Sigmoid colon (tissue), 7 donors: ENCODE results near the gene PLB1. TPM values are rescaled to one million over a fixed set of nuclear protein-coding genes. Genes with fewer than 3 reads are reported as not detected.
A peak's percentile ranks its signal among the peaks of the same experiment; 100 is the strongest.

Experiments
- DNase-seq: peaks from one replicate; pipeline ENCODE4 v3.0.0-alpha.2; 2019
- H3K27ac ChIP-seq, 4 donors: fragments of 200-600 bp; sonication (generic); one replicate each; pipeline ENCODE4 v1.5.1; 2016 to 2019; ENCODE audit warnings: mild to moderate bottlenecking in 1 of 4
- H3K27me3 ChIP-seq, 3 donors: fragments of 200-600 bp; sonication (generic); one replicate each; pipeline ENCODE4 v1.5.1; 2019; ENCODE audit warnings: mild to moderate bottlenecking in 1 of 3
- H3K36me3 ChIP-seq, 4 donors: fragments of 200-600 bp; sonication (generic); one replicate each; pipeline ENCODE4 v1.5.1; 2016 to 2019
- H3K4me1 ChIP-seq, 4 donors: fragments of 200-600 bp; sonication (generic); one replicate each; pipeline ENCODE4 v1.5.1; 2017 to 2019
- H3K4me3 ChIP-seq, 4 donors: fragments of 200-600 bp; sonication (generic); one replicate each; pipeline ENCODE4 v1.5.1; 2017 to 2019; ENCODE audit warnings: mild to moderate bottlenecking in 2 of 4, moderate library complexity in 1 of 4
- H3K9me3 ChIP-seq, 4 donors: fragments of 200-600 bp in 3 of 4; sonication (generic) in 3 of 4; one replicate each; pipeline versions ENCODE4 v1.5.1 to v1.6.1; 2013 to 2019
- EP300 ChIP-seq, 4 donors: sonication (generic); formaldehyde crosslinking; IDR thresholded peaks; one replicate each; pipeline ENCODE4 v1.6.1; 2017; ENCODE audit warnings: antibody characterized with exemption in 4 of 4
- POLR2A ChIP-seq, 2 donors: fragments of 450-650 bp; IDR thresholded peaks; one replicate each; pipeline ENCODE4 v1.6.1; 2016; ENCODE audit warnings: antibody characterized with exemption in 2 of 2, mild to moderate bottlenecking in 2 of 2, moderate library complexity in 2 of 2
- POLR2AphosphoS5 ChIP-seq, 4 donors: sonication (generic); formaldehyde crosslinking; IDR thresholded peaks; one replicate each; pipeline ENCODE4 v1.6.1; 2017; ENCODE audit warnings: antibody characterized with exemption in 4 of 4
- WGBS, 2 donors: extraction: QIAGEN DNeasy Blood & Tissue Kit; methylation state at CpG; one replicate each; pipeline ENCODE4 v1.1.7; 2013; 5-methylcytosine and 5-hydroxymethylcytosine counted together
- intact Hi-C: fragments of 100-400 bp; cut with DNase I; formaldehyde crosslinking; loops from one replicate; pipeline ENCODE4 v1.15.1; 2023
- polyA plus RNA-seq, 3 donors: library from polyadenylated mRNA; stranded (reverse); fragments of 200-250 nt; gene quantifications; one replicate each; pipeline ENCODE4 v1.2.3, GENCODE V29; 2013
- total RNA-seq, 4 donors: library from RNA; depleted of rRNA; stranded (reverse); fragments of >200 nt; gene quantifications; one replicate each; pipeline ENCODE4 v1.1.0, GENCODE V29; 2016
- TF ChIP-seq, protein P1 (sequence below), 4 experiments: fragments of 450-650 bp in 3 of 4; fragments of 200-600 bp in 1 of 4; IDR thresholded peaks; one replicate each; pipeline ENCODE4 v1.5.1; 2016 to 2019; ENCODE audit warnings: antibody characterized with exemption in 4 of 4, mild to moderate bottlenecking in 3 of 4, moderate library complexity in 2 of 4
- donor health status: healthy with polysubstance abuse.
- donor health status: Bipolar disorder and iron deficiency.
- donor health status: healthy.

Gene PLB1
- total and polyA plus RNA-seq, 7 donors: 1.2 to 18.3 (median 2.1) TPM

DNA sequence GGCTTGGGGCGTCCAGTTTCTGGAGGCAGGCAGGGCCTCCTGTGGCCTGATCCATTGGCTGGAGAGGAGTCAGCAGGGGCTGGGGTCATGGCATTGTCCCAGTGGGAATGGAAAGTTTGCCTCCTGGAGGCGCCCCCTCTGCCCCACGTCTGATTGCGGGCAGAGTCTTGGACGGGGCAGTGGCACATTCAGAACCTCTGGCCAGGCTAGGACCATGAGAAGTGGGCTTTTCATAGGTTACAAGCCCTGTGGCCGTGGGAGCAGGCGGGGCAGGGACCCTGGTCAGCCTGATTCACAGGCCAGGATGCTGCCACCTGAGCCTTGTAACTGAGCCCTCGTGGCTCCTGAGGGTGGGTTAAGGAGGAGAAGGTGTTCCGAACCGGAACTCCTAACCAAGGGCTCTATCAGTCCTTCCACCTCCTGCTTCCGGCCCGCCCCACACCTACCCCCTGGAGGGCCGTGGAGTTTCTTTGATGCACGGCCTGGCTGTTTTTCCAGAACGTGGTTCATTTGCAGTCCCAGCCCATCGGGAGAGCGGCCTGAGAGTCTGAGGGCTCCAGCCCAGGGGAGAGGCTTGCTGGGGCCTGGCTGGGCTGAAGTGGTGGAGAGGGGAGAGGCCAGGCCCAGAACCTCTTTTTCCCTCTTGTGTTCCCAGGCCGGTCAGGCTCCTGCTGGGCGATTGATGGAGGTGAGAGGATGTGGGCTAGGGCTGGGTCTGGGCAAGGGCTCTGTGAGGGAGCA is 43.9 kb upstream of the PLB1 start:
- WGBS, 2 donors: 87 to 88% methylated on average over 19 of the region's 19 CpGs
- intact Hi-C loops: loop anchor here (1.0 kb wide), 2 partner anchors 698 to 748 kb away; no protein-coding TSS in a partner anchor
- Histone ChIP-seq H3K4me3 (no peak overlapping the region), H3K4me1 (no peaks in the 10 kb centered on the region), H3K9me3 (no peaks in the 10 kb centered on the region), H3K27ac (no peak overlapping the region), H3K36me3 (no peaks in the 10 kb centered on the region), H3K27me3 (no peaks in the 10 kb centered on the region)
- DNase-seq: peak; percentile 60
- TF ChIP-seq POLR2A (IDR thresholded peaks at IDR 0.05) (no peak), EP300 (IDR thresholded peaks at IDR 0.05) (no peak)
- TF ChIP-seq, protein P1, sequence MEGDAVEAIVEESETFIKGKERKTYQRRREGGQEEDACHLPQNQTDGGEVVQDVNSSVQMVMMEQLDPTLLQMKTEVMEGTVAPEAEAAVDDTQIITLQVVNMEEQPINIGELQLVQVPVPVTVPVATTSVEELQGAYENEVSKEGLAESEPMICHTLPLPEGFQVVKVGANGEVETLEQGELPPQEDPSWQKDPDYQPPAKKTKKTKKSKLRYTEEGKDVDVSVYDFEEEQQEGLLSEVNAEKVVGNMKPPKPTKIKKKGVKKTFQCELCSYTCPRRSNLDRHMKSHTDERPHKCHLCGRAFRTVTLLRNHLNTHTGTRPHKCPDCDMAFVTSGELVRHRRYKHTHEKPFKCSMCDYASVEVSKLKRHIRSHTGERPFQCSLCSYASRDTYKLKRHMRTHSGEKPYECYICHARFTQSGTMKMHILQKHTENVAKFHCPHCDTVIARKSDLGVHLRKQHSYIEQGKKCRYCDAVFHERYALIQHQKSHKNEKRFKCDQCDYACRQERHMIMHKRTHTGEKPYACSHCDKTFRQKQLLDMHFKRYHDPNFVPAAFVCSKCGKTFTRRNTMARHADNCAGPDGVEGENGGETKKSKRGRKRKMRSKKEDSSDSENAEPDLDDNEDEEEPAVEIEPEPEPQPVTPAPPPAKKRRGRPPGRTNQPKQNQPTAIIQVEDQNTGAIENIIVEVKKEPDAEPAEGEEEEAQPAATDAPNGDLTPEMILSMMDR (IDR thresholded peaks at IDR 0.05): no peak

DNA sequence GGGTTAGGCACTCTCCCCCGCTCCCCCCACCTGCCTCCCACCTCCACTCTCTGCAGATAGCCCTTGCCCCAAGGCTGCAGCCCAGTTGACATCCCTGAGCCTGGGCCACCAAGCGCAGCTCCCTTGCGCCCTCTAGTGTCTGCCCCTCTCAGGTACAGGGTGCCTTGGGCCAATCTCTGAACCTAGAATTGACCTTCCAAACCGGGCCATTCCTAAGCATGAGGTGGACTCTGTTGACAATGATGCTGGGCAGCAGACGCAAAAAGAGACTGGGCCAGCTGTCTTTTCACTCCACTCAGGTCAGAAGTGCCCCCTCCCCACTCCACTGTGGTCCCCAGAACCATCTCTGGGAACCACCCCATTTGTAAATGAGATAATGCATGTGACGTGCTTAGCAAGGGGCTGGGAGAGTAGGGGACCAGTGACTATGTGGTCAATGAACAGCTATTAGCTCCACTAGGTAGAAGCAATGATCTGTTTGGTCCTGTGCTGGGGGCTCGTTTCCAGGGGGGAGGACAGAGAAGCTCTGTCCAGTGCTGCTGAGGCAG is 43.3 kb upstream of the PLB1 start:
- H3K36me3 ChIP-seq: no peaks in the 10 kb centered on the region
- H3K27me3 ChIP-seq: no peaks in the 10 kb centered on the region
- peak; percentile 81 for DNase-seq
- no peak overlapping the region for H3K4me3 ChIP-seq
- H3K9me3 ChIP-seq: no peaks in the 10 kb centered on the region
- intact Hi-C loops: loop anchor here (1.0 kb wide), 2 partner anchors 698 to 748 kb away; no protein-coding TSS in a partner anchor
- TF ChIP-seq, protein P1 (IDR thresholded peaks at IDR 0.05): peak; percentile 92 to 94 (median 92)
- TF ChIP-seq POLR2AphosphoS5 (IDR thresholded peaks at IDR 0.05) (no peak), POLR2A (IDR thresholded peaks at IDR 0.05) (no peak), EP300 (IDR thresholded peaks at IDR 0.05) (no peak)
- H3K4me1 ChIP-seq: no peaks in the 10 kb centered on the region
- 25 to 39% methylated on average over 7 of the region's 7 CpGs for WGBS, 2 donors
- no peak overlapping the region for H3K27ac ChIP-seq

DNA sequence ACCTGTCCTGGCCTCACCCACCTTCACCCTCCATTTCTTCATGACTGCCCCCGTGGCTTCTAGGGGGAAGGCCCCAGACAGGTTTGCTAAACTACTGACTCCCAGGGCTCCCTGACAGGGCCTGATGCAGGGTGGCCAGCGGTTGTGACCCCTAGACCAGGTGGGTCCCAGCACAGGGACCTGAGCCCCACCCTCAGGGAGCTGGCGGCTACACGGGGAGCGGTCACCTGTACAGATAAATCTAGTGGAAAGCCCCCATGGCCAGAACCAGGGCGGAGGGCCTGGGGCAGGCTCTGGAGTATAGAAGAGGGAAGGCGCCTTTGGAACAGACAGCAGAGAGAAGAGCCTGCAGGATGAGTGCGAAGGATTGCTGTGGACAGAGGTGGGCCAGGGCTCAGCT is 42.5 kb upstream of the PLB1 start:
- no peaks in the 10 kb centered on the region for H3K4me1 ChIP-seq

DNA sequence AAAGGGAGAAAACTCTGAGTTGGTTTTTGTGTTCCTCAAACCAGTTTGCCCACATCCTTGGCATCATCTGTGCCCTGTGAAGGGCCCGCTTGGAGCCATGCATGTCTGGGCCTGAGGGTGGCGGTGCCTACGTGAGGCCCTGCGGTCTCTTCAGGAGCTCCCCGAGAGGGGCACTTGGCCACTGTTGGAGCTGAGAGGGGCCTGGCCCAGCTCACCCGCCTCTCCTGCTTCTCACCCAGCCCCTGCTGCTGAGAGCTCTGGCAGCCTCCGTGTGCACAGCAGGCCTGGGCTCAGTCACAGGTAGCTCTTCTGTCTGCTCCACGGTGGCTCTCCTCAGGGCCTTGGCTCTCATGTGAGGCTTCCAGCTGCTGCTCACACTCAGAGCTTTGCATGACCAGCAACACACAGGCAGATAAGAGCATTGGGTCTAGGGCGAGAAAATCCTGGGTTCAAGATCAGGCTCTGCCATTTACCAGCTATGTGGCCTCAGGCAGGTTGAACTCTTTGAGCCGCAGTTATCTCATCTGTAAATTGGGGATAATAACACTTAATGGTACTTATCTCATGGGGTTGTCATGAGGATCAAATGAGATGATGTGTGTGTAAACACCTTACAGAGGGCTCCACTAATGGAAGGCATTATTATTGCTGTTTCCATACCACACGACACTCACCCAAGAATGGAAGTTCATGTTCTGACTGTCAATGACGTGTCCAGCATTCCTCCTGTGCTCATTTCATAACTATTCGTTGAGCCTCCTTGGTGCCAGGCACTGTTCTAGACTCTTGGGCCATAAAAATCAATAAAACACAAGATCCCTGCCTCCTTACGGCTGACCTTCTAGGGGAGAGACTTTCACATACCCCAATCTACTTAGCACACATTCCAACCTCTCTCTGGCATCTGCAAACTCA is 41.6 kb upstream of the PLB1 start:
- WGBS, 2 donors: 87 to 91% methylated on average over 14 of the region's 14 CpGs
- no peak for TF ChIP-seq POLR2AphosphoS5 (IDR thresholded peaks at IDR 0.05)
- no peak for TF ChIP-seq EP300 (IDR thresholded peaks at IDR 0.05)
- H3K36me3 ChIP-seq: no peaks in the 10 kb centered on the region
- H3K27ac ChIP-seq: no peak overlapping the region
- H3K4me3 ChIP-seq: no peak overlapping the region
- intact Hi-C loops: no loop called here
- peak; percentile 47 for DNase-seq
- H3K27me3 ChIP-seq: no peaks in the 10 kb centered on the region
- no peaks in the 10 kb centered on the region for H3K4me1 ChIP-seq
- H3K9me3 ChIP-seq: no peaks in the 10 kb centered on the region

More for the DNA sequence above, 42.5 kb upstream of the PLB1 start:
- Histone ChIP-seq H3K27me3 (no peaks in the 10 kb centered on the region), H3K27ac (no peak overlapping the region), H3K9me3 (no peaks in the 10 kb centered on the region), H3K4me3 (no peak overlapping the region), H3K36me3 (no peaks in the 10 kb centered on the region)
- intact Hi-C loops: no loop called here
- peak; percentile 55 for DNase-seq
- 90 to 94% methylated on average over 8 of the region's 8 CpGs for WGBS, 2 donors
- TF ChIP-seq, protein P1 (IDR thresholded peaks at IDR 0.05): no peak
- TF ChIP-seq EP300 (IDR thresholded peaks at IDR 0.05) (no peak), POLR2AphosphoS5 (IDR thresholded peaks at IDR 0.05) (no peak), POLR2A (IDR thresholded peaks at IDR 0.05) (no peak)

DNA sequence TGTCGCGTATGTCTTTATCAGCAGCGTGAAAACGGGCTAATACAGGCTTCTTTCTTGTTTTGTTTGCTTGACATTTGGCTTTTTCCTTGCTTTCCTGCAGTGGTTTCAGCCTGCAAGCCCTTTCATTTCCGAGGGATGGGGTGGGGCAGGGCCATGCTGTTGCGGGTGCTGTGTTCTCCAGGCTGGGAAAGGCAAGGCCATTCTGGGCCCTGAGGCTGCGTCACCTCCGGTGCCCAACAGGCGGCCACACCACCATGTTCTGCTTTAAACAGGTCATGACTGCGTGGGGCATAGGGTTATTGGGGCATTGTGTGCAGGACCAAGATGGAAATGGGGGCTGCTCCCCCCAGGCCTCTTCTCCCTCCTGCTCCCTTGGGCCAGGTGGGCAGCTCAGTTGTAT is 38.6 kb upstream of the PLB1 start:
- peak; percentile 48 for DNase-seq
- H3K4me1 ChIP-seq: no peaks in the 10 kb centered on the region
- no peaks in the 10 kb centered on the region for H3K36me3 ChIP-seq
- no peak overlapping the region for H3K4me3 ChIP-seq
- intact Hi-C loops: no loop called here
- TF ChIP-seq POLR2A (IDR thresholded peaks at IDR 0.05) (no peak), POLR2AphosphoS5 (IDR thresholded peaks at IDR 0.05) (no peak), EP300 (IDR thresholded peaks at IDR 0.05) (no peak)
- TF ChIP-seq, protein P1 (IDR thresholded peaks at IDR 0.05): no peak
- H3K9me3 ChIP-seq: no peaks in the 10 kb centered on the region
- H3K27me3 ChIP-seq: no peaks in the 10 kb centered on the region
- 93 to 95% methylated on average over 10 of the region's 10 CpGs for WGBS, 2 donors
- H3K27ac ChIP-seq: no peak overlapping the region
